HepG2 (cell line): ENCODE measurements around the gene TMEM114. TPM values are rescaled to one million over a fixed set of nuclear protein-coding genes. Genes with fewer than 3 reads are reported as not detected.
A peak's percentile ranks its signal among the peaks of the same experiment; 100 is the strongest.

ENCODE experiments used
- ELF3 ChIP-seq: IDR thresholded peaks from 2 replicates; pipeline ENCODE4 v1.6.1; 2016; ENCODE audit warnings: missing genetic modification reagents, missing compliant biosample characterization
- GTF3A ChIP-seq: sonication (generic); formaldehyde crosslinking; conservative IDR thresholded peaks from 2 replicates; pipeline ENCODE4 v1.4.0; 2020; ENCODE audit warnings: mild to moderate bottlenecking, missing genetic modification reagents
- HIVEP1 ChIP-seq: sonication (generic); formaldehyde crosslinking; IDR thresholded peaks from 2 replicates; pipeline ENCODE4 v1.4.0; 2020; ENCODE audit warnings: mild to moderate bottlenecking, missing genetic modification reagents
- HMGA1 ChIP-seq: sonication (generic); formaldehyde crosslinking; conservative IDR thresholded peaks from 2 replicates; pipeline ENCODE4 v1.4.0; 2020; ENCODE audit warnings: missing genetic modification reagents
- KDM2A ChIP-seq: sonication (generic); formaldehyde crosslinking; IDR thresholded peaks from 2 replicates; pipeline ENCODE4 v1.4.0; 2020; ENCODE audit warnings: low read depth, missing genetic modification reagents, borderline replicate concordance
- MAFG ChIP-seq: sonication (generic); formaldehyde crosslinking; IDR thresholded peaks from 2 replicates; pipeline ENCODE4 v1.5.1; 2020; ENCODE audit warnings: mild to moderate bottlenecking, missing genetic modification reagents
- NFKB2 ChIP-seq: sonication (generic); formaldehyde crosslinking; IDR thresholded peaks from 2 replicates; pipeline ENCODE4 v1.4.0; 2020; ENCODE audit warnings: missing genetic modification reagents, borderline replicate concordance
- NR1H2 ChIP-seq: sonication (generic); formaldehyde crosslinking; IDR thresholded peaks from 2 replicates; pipeline ENCODE4 v1.8.1; 2022; ENCODE audit warnings: low read depth, missing genetic modification reagents, borderline replicate concordance
- RBAK ChIP-seq: sonication (generic); formaldehyde crosslinking; IDR thresholded peaks from 2 replicates; pipeline ENCODE4 v1.5.1; 2020; ENCODE audit warnings: mild to moderate bottlenecking, missing genetic modification reagents
- SRSF1 ChIP-seq: fragments of 200-400 bp; formaldehyde crosslinking; optimal IDR thresholded peaks from 2 replicates; pipeline ENCODE3; 2017; ENCODE audit warnings: mild to moderate bottlenecking, low read depth, low read length, moderate library complexity
- TBX3 ChIP-seq: fragments of 450-650 bp; IDR thresholded peaks from 2 replicates; pipeline ENCODE4 v1.6.1; 2017; ENCODE audit warnings: antibody characterized with exemption, mild to moderate bottlenecking, inconsistent platforms, borderline replicate concordance
- THAP11 ChIP-seq: IDR thresholded peaks from 2 replicates; pipeline ENCODE4 v1.6.1; 2016; ENCODE audit warnings: missing biosample characterization, missing genetic modification reagents
- TOE1 ChIP-seq: sonication (generic); formaldehyde crosslinking; IDR thresholded peaks from 2 replicates; pipeline ENCODE4 v1.4.0; 2020; ENCODE audit warnings: mild to moderate bottlenecking, missing genetic modification reagents
- ZNF121 ChIP-seq: sonication (generic); formaldehyde crosslinking; IDR thresholded peaks from 2 replicates; pipeline ENCODE4 v1.5.0; 2020; ENCODE audit warnings: mild to moderate bottlenecking, missing genetic modification reagents
- ZNF34 ChIP-seq: sonication (generic); formaldehyde crosslinking; IDR thresholded peaks from 2 replicates; pipeline ENCODE4 v1.4.0; 2020; ENCODE audit warnings: mild to moderate bottlenecking, missing genetic modification reagents, borderline replicate concordance
- ZNF703 ChIP-seq: sonication (generic); formaldehyde crosslinking; IDR thresholded peaks from 2 replicates; pipeline ENCODE4 v1.5.1; 2020; ENCODE audit warnings: missing genetic modification reagents, mild to moderate bottlenecking, moderate library complexity, borderline replicate concordance
- ZNF761 ChIP-seq: sonication (generic); formaldehyde crosslinking; conservative IDR thresholded peaks from 2 replicates; pipeline ENCODE4 v1.4.0; 2020; ENCODE audit warnings: mild to moderate bottlenecking, missing genetic modification reagents
- ZNF772 ChIP-seq: sonication (generic); formaldehyde crosslinking; IDR thresholded peaks from 2 replicates; pipeline ENCODE4 v1.5.0; 2020; ENCODE audit warnings: mild to moderate bottlenecking, missing genetic modification reagents
- ZNF792 ChIP-seq: IDR thresholded peaks from 2 replicates; pipeline ENCODE4 v1.6.1; 2016
- polyA plus RNA-seq, 8 experiments: library from polyadenylated mRNA; depleted of rRNA in 3 of 8; stranded (reverse) in 7 of 8; unstranded in 1 of 8; fragments of >200 nt; fragmentation: Illumina TruSeq in 4 of 8; extraction: Trizol in 4 of 8; gene quantifications; 2 replicates each; pipeline versions ENCODE4 v1.2.1 to v1.2.3, GENCODE V29; 2011 to 2016; ENCODE audit warnings: low read depth in 4 of 8, missing spikeins in 1 of 8, mixed read lengths in 1 of 8; ENCODE audit not compliant: insufficient read depth in 1 of 8
- total RNA-seq, 5 experiments: library from RNA; depleted of rRNA; stranded (reverse); fragments of >200 nt; fragmentation: Illumina TruSeq; extraction: Trizol; gene quantifications; 2 replicates each; pipeline ENCODE4 v1.2.3, GENCODE V29; 2016; ENCODE audit warnings: low read depth in 1 of 5
- TF ChIP-seq, protein P1 (sequence below): sonication (generic); formaldehyde crosslinking; IDR thresholded peaks from 2 replicates; pipeline ENCODE4 v1.8.1; 2023; ENCODE audit warnings: missing genetic modification reagents, inconsistent platforms, borderline replicate concordance
- TF ChIP-seq, protein P2 (sequence below): sonication (generic); formaldehyde crosslinking; IDR thresholded peaks from 2 replicates; pipeline ENCODE4 v1.4.0; 2020; ENCODE audit warnings: missing genetic modification reagents
- TF ChIP-seq, protein P3 (sequence below): sonication (generic); formaldehyde crosslinking; IDR thresholded peaks from 2 replicates; pipeline ENCODE4 v1.9.0; 2022; ENCODE audit warnings: low read depth, missing genetic modification reagents
- TF ChIP-seq, protein P4 (sequence below): sonication (generic); formaldehyde crosslinking; IDR thresholded peaks from 2 replicates; pipeline ENCODE4 v1.5.0; 2020; ENCODE audit warnings: missing genetic modification reagents

The TMEM114 gene
- total and polyA plus RNA-seq, 2 of the 13 experiments (the other 11 are each of a cell fraction or from before 2014, with no cell fraction given): not detected

DNA sequence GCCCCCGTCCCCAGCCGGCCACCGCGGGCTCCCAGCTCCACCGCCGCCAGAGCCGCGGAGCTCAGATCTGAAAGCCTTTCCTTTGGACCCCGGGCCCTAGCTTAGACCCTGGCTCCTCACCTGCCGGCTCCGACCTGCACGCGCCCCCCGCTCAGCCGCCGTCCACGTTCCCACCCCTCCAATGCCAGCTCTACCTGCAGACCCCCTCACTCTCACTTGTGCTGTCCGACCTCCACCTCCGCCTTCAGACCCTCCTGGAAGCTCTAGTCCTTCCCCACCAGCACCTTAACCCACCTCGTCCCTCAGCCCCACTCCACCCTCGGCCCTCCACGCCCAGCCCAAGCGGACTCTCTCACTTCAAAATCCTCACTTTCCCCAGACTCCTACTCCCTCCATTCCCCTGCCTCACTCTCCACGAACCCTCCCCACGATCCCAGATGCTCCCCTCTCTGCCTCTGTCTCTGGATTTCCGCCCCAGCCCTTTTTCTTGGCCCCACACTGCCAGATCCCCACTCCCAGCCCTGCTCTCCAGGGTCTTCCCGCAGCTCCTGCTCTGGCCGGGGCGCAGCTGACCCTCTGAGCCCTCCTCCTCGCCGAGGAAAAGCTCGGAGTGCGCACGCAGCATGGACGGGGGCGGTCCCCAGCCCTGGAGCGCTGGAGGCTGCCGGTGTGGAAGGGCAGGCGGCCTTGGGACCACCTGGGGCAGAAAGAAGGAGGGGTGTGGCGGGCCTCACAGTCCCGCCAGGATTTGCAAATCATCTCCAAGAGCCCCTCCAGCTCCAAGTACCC lies at the start of gene TMEM114 (continued):
- TF ChIP-seq ZNF34 (no peak), NR1H2 (CRISPR knock-in tag) (no peak), ZNF703 (CRISPR knock-in tag) (no peak), GTF3A (CRISPR knock-in tag) (no peak), KDM2A (CRISPR knock-in tag) (no peak), HMGA1 (CRISPR knock-in tag) (no peak), RBAK (CRISPR knock-in tag) (no peak), ZNF792 (CRISPR knock-in tag) (no peak), MAFG (CRISPR knock-in tag) (no peak), NFKB2 (CRISPR knock-in tag) (0 out of 2 replicates have a peak, but pooled peaks have one; percentile 34), ZNF772 (0 out of 2 replicates have a peak, but pooled peaks have one; percentile 26), HIVEP1 (CRISPR knock-in tag) (no peak), SRSF1 (no peak), ZNF761 (no peak), TBX3 (no peak), ELF3 (CRISPR knock-in tag) (no peak), THAP11 (no peak), TOE1 (CRISPR knock-in tag) (no peak), ZNF121 (peak; percentile 28; the same call in 1 of the 2 replicates)
- TF ChIP-seq, protein P1, sequence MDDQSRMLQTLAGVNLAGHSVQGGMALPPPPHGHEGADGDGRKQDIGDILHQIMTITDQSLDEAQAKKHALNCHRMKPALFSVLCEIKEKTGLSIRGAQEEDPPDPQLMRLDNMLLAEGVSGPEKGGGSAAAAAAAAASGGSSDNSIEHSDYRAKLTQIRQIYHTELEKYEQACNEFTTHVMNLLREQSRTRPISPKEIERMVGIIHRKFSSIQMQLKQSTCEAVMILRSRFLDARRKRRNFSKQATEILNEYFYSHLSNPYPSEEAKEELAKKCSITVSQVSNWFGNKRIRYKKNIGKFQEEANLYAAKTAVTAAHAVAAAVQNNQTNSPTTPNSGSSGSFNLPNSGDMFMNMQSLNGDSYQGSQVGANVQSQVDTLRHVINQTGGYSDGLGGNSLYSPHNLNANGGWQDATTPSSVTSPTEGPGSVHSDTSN: no peak
- TF ChIP-seq, protein P2, sequence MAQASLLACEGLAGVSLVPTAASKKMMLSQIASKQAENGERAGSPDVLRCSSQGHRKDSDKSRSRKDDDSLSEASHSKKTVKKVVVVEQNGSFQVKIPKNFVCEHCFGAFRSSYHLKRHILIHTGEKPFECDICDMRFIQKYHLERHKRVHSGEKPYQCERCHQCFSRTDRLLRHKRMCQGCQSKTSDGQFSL (CRISPR knock-in tag): no peak
- TF ChIP-seq, protein P3, sequence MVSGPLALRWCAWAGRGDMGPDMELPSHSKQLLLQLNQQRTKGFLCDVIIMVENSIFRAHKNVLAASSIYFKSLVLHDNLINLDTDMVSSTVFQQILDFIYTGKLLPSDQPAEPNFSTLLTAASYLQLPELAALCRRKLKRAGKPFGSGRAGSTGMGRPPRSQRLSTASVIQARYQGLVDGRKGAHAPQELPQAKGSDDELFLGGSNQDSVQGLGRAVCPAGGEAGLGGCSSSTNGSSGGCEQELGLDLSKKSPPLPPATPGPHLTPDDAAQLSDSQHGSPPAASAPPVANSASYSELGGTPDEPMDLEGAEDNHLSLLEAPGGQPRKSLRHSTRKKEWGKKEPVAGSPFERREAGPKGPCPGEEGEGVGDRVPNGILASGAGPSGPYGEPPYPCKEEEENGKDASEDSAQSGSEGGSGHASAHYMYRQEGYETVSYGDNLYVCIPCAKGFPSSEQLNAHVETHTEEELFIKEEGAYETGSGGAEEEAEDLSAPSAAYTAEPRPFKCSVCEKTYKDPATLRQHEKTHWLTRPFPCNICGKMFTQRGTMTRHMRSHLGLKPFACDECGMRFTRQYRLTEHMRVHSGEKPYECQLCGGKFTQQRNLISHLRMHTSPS (CRISPR knock-in tag): no peak
- TF ChIP-seq, protein P4, sequence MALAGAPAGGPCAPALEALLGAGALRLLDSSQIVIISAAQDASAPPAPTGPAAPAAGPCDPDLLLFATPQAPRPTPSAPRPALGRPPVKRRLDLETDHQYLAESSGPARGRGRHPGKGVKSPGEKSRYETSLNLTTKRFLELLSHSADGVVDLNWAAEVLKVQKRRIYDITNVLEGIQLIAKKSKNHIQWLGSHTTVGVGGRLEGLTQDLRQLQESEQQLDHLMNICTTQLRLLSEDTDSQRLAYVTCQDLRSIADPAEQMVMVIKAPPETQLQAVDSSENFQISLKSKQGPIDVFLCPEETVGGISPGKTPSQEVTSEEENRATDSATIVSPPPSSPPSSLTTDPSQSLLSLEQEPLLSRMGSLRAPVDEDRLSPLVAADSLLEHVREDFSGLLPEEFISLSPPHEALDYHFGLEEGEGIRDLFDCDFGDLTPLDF (CRISPR knock-in tag): no peak
